ENCODE data around the gene DDN.
A peak's percentile ranks its signal among the peaks of the same experiment; 100 is the strongest.

The DDN gene

GRCh38 chr12:48961801-48962200 is 37.4 kb downstream of the DDN start:
- no peak for DNase-seq

DNA sequence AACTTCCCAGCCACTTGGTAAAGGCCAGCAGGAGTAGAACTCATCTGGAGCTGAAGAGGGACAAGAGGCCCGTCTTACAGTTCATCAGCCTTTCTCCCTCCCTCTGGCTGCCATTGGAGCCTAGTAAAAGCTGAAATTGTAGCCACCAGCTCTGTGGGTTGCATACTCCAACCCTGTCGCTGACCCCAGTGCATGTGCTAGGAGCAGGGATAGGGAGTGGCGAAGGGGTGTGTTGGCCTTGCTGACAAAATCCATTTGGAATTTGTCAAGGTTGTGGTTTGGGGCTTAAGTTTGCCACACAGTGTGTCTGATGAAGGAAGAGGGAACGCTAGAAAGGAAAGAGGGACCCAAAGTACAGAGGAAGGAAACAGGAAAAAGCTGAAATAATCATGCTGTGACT is 37.8 kb downstream of the DDN start:
- no peak for DNase-seq

DNA sequence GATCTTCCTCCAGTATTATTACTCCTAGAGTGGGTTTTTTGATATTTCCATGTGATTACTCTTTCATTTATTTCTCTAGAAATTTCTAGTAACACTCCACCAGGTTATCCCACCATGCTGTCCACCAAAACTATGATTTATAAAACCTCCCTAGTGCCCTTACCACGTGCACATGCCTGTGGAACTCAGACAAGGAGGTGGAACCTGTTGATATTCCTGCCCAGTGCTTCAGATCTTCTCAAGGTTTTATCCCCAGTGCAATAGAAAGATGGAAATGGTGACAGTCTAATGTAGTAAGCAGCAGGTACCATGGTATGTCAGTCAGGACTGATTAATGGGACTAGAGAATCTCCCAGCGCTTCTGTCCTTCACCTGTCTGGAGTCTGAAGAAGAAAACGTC is 38.3 kb downstream of the DDN start:
- no peak for DNase-seq

GRCh38 chr12:48958049-48958388 is 41.2 kb downstream of the DDN start:
- DNase-seq: no peak

- DNase-seq: peak; percentile 88 to 92
These were observed 41.8 kb downstream of the DDN start, which contains the start of gene ARF3 for GRCh38 chr12:48957141-48958048. TSS of gene ARF3 (minus strand) at chr12:48957487. CDS start at chr12:48941095, 16,392 bp downstream.

DNA sequence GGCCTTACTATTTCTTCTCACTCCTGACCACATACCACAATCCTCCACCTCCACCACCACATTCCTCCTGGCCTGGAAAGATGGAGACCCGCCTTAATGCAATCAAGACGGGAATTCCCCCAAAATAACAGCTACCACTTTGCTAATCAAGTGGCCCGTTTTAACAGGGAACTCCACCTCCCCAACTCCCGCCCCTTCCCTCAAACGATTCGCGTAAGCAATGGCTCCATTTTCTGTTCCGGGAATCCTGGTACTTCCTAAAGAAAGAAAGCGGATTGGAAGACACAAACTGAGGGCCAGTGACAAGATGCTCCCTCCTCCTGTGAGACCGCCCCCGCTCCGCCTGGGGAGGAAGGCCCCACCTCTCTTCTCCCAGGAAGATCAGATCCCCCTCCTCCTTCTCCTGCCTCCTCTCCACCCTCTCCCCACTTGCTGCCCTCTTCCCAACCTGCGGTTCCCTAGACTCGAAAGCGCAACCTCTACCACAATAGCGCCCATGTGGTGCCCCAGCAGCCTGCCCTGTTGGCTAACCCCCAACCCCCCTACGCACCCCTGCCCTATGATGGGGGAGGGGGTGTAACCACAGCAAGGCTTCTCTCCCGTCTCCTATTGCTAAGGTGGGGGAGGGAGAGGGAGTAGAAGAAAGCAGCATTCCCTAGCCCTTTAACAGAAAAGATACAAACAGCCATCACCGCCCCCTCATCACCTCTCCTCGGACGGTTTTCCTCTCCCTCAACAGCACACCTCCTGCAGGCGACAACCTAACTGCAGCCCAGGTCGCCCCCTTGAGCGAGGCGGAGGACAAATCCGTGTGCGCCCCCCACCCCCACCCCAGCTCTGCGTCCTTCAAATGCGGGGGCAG is 42.7 kb downstream of the DDN start:
- no peak for DNase-seq

- no peak for DNase-seq
These were observed 44.2 kb downstream of the DDN start for GRCh38 chr12:48954841-48955501.

GRCh38 chr12:48954061-48954460 is 45.1 kb downstream of the DDN start:
- no peak for DNase-seq

GRCh38 chr12:48952691-48953090 is 46.5 kb downstream of the DDN start:
- DNase-seq: no peak

DNA sequence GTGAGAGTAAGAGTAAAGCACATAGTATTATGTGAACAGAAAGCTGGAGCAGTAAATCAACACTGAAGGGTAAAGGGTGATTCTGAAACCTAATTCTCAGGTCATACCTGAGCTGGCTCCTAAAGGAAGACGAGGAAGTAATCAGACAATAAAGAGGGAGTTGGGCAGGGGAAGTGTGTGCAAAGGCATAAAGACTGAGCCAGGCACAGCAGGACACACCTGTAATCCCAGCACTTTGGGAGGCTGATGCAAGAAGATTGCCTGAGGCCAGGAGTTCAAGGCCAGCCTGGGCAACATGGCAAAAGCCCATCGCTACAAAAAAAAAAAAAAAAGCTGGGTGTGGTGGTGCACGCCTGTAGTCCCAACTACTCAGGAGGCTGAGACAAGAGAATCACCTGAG is 51.4 kb downstream of the DDN start:
- no peak for DNase-seq

DNA sequence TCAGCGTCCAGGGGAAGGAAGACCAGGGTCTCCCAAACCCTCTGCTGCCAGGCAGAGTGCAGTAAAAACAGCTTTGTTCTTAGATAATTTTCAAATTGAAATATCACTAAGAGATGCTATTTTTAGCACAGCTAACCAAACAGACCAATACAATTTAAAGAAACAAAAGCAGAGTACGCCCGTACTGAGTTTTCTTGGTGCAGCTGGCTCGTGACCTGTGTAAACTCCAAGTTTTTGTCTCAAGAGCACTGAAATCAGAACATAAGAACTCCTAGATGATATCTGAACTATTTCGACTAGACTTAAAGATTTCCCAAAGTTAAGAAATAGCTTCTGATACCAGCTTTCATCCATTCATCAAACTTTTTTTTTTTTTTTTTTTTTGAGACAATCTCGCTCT is 52.2 kb downstream of the DDN start:
- no peak for DNase-seq

- no peak for DNase-seq
These were observed 53.0 kb downstream of the DDN start for GRCh38 chr12:48946205-48946604.

All from stimulated activated CD4-positive, alpha-beta T cell treated with anti-CD3 and anti-CD28 coated beads, Interleukin-2, amount 100 ng/mL, for 48 hours (primary cell).